Urothelium cell line (cell line): ENCODE results near the gene RORB.

Experiments used
- DNase-seq: peaks from one replicate; pipeline ENCODE4 v3.0.0; 2011; ENCODE audit warnings: low spot score, mixed read lengths
- FAIRE-seq: peaks from 2 replicates; lab custom pipeline; 2011; peaks lifted over from hg19 to GRCh38; lab: Jason Lieb, UNC

RORB gene

GRCh38 chr9:74697535-74697934, 200.4 kb downstream of the RORB start:
- DNase-seq (no peak), FAIRE-seq (no peak)

- no peak for DNase-seq
- FAIRE-seq: no peak
Observed at GRCh38 chr9:74711341-74711740, 214.2 kb downstream of the RORB start.

GRCh38 chr9:74718709-74719108, 221.6 kb downstream of the RORB start:
- DNase-seq (no peak), FAIRE-seq (no peak)

GRCh38 chr9:74719306-74719705, 222.2 kb downstream of the RORB start:
- no peak for DNase-seq
- FAIRE-seq: no peak

GRCh38 chr9:74721696-74722660, 224.8 kb downstream of the RORB start:
- FAIRE-seq (no peak), DNase-seq (no peak)

- DNase-seq: no peak
- FAIRE-seq: no peak
Observed at GRCh38 chr9:74724317-74724716, 227.2 kb downstream of the RORB start.

GRCh38 chr9:74726581-74726980, 229.4 kb downstream of the RORB start:
- DNase-seq: no peak
- FAIRE-seq: no peak

- FAIRE-seq (no peak), DNase-seq (no peak)
Observed at GRCh38 chr9:74728176-74728575, 231.0 kb downstream of the RORB start.

- peak; percentile 7 for DNase-seq
- no peak for FAIRE-seq
Observed at GRCh38 chr9:74729136-74729695, 232.1 kb downstream of the RORB start.

- FAIRE-seq: no peak
Observed at GRCh38 chr9:74735761-74736160, 238.6 kb downstream of the RORB start.

GRCh38 chr9:74736646-74737045, 239.5 kb downstream of the RORB start:
- FAIRE-seq: no peak
- no peak for DNase-seq

More at GRCh38 chr9:74735761-74736160, 238.6 kb downstream of the RORB start:
- no peak for DNase-seq

- DNase-seq: no peak
- no peak for FAIRE-seq
Observed at GRCh38 chr9:74742191-74742790, 245.2 kb downstream of the RORB start.
